Measurements from ENCODE around the gene CD163. TPM values are rescaled to one million over a fixed set of nuclear protein-coding genes. Genes with fewer than 3 reads are reported as not detected.

The CD163 gene
- total RNA-seq, result not detected in 2 replicates

DNA sequence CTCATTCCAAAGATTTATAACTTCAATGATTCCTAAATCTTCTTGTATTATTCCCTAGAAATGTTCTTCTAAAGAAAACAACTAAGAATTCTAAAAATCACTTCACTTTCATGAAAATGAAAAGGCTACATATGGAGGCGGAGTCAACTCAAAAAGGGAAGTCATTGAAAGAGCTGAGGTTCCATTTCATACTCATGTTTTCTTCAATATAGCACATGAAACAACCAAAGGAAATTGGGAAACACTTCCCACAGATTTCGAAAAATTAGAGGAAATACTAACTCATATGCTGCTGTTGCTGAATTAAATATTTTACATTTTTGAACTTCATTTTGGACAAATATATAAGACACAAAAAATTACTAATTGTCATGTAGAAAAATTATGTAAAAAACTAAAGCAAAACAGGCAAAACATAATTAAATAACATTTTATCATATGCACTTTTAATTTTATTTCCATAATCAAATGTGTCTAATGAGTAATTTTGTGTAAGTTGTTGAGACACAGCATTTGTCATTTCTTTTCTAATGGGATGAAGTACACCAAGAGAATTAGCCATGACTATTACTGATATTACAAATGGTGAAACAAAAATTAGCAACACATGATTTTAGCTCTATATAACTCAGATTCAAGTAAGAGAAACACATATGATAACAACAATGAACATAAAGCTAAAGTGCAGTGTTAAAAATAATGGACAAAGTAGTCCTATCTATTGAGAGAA, at the start of gene CD163:
TSS of gene CD163 (minus strand) at position 92 of the 730 bp plus-strand sequence. CDS start at position 5, 87 bp downstream.

DNA sequence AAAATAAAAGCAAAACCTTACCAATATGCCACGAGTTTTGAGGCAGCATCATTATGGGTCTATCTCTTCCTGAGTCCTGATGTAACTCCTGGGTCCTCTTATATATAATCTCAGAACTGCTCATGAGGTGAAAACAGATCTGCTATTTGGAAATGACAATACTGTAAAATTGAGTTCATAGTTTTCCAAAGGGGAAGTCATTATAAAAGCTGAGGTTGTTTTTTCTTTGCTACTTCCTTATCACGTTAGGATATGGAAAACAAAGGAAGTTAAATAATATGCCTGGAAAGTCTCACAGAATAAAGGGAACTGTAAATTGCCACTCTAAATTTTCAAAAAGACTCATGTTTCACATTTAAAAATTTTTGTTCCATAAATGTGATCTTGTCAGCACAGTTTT, 59.5 kb downstream of the CD163 start, which contains the start of gene CD163L1:
TSS of gene CD163L1 (minus strand) at position 78 of the 400 bp plus-strand sequence. CDS start at position 52, 26 bp downstream.

Other genes starting within 250 kb of the CD163 start
- gene ACSM4, start 199.7 kb downstream of the CD163 start, total RNA-seq, result not detected in 2 replicates
- gene CD163L1, start 59.6 kb downstream of the CD163 start, total RNA-seq, result 1.4 TPM in 1 of 2 replicates, not detected in the other
- gene APOBEC1, start 162.1 kb upstream of the CD163 start, total RNA-seq, result not detected in 2 replicates
- not detected in 2 replicates for gene GDF3, start 192.0 kb upstream of the CD163 start, total RNA-seq
- not detected in 2 replicates for gene DPPA3, start 207.7 kb upstream of the CD163 start, total RNA-seq
- gene CLEC4C, start 243.6 kb upstream of the CD163 start, total RNA-seq, result not detected in 2 replicates

All from tracheal epithelial cell (primary cell).